ENCODE data around the gene SIGLEC11.

GRCh38 chr19:49971991-49972411, 11.0 kb upstream of the SIGLEC11 start:
- TF ChIP-seq, protein P1, sequence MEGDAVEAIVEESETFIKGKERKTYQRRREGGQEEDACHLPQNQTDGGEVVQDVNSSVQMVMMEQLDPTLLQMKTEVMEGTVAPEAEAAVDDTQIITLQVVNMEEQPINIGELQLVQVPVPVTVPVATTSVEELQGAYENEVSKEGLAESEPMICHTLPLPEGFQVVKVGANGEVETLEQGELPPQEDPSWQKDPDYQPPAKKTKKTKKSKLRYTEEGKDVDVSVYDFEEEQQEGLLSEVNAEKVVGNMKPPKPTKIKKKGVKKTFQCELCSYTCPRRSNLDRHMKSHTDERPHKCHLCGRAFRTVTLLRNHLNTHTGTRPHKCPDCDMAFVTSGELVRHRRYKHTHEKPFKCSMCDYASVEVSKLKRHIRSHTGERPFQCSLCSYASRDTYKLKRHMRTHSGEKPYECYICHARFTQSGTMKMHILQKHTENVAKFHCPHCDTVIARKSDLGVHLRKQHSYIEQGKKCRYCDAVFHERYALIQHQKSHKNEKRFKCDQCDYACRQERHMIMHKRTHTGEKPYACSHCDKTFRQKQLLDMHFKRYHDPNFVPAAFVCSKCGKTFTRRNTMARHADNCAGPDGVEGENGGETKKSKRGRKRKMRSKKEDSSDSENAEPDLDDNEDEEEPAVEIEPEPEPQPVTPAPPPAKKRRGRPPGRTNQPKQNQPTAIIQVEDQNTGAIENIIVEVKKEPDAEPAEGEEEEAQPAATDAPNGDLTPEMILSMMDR (conservative IDR thresholded peaks at IDR 0.05; ENCODE audit: low read depth, low read length): no peak
- TF ChIP-seq EZH2 (IDR thresholded peaks at IDR 0.05; ENCODE audit: low read length, unreplicated experiment): no peak

All from PC-3 (cell line).